Spleen (tissue), 7 donors: ENCODE results near the gene TMEM267.

Source experiments
- POLR2A ChIP-seq, 3 donors: fragments of 450-650 bp; IDR thresholded peaks; one replicate each; pipeline ENCODE4 v1.5.1; 2017; ENCODE audit warnings: antibody characterized with exemption in 3 of 3, mild to moderate bottlenecking in 1 of 3
- POLR2AphosphoS5 ChIP-seq, 3 donors: sonication (generic); formaldehyde crosslinking; IDR thresholded peaks; one replicate each; pipeline ENCODE4 v1.5.1; 2017; ENCODE audit warnings: antibody characterized with exemption in 3 of 3
- TF ChIP-seq, protein P1 (sequence below), 11 experiments: fragments of 200-600 bp in 7 of 11; fragments of 450-650 bp in 4 of 11; sonication (generic) in 4 of 11; IDR thresholded peaks in 8 of 11; conservative IDR thresholded peaks in 3 of 11; 1 replicate in 7 of 11; 2 replicates in 4 of 11; pipeline versions ENCODE4 v1.4.0 to v1.8.0; 2016 to 2021; ENCODE audit warnings: antibody characterized with exemption in 11 of 11, inconsistent platforms in 4 of 11, mild to moderate bottlenecking in 1 of 11
- donor health status: DM: no; HTN: no; CAD: no; lungs with moderate emphysema.
- donor health status: DM: no; HTN: no; CAD: no.
- donor health status: DM: no; HTN: no; CAD: no.

DNA sequence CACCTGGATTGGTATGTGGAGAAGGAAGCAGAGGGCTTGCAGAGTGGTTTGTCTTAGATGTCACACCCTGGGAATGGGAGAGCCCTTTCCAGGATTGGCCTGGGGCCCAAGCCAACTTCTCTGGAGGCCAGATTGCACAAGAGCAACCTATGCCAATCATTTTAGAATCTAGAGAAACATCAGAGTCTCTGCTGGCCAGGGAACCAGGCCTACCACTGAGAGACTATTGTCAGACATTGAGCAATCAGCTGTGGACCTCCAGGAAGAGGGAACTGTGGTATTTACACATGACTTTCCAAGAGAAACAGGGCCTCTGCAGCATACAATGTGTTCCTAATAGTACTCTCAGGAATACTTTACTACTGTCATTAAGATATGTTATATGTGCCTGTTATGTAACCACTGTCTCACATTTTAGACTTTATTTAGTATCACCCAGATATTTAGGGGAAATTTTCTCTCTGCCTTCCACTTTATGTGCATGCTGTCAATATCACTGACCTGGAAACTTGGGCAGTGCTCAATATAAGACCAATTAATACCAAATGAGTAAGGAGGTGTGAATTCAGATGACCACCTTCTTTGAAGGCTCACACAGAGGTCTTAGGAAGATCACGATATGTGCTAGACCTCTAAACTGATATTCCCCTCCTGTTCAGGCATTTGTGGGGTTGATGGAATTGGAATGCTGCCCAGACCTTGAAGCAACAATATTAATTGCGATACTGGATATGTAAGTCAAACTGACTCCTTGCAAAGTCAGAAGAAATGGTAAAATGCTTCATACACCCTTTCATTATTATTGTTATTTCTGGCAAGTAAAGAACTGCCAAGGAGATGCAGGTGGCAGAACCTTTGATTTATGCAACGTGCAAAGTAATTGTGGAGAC, 50.9 kb downstream of the TMEM267 start:
- TF ChIP-seq POLR2A (IDR thresholded peaks at IDR 0.05): no peak
- no peak for TF ChIP-seq POLR2AphosphoS5 (IDR thresholded peaks at IDR 0.05)
- TF ChIP-seq, protein P1, sequence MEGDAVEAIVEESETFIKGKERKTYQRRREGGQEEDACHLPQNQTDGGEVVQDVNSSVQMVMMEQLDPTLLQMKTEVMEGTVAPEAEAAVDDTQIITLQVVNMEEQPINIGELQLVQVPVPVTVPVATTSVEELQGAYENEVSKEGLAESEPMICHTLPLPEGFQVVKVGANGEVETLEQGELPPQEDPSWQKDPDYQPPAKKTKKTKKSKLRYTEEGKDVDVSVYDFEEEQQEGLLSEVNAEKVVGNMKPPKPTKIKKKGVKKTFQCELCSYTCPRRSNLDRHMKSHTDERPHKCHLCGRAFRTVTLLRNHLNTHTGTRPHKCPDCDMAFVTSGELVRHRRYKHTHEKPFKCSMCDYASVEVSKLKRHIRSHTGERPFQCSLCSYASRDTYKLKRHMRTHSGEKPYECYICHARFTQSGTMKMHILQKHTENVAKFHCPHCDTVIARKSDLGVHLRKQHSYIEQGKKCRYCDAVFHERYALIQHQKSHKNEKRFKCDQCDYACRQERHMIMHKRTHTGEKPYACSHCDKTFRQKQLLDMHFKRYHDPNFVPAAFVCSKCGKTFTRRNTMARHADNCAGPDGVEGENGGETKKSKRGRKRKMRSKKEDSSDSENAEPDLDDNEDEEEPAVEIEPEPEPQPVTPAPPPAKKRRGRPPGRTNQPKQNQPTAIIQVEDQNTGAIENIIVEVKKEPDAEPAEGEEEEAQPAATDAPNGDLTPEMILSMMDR (IDR thresholded peaks at IDR 0.05 in 8 of 11, conservative IDR thresholded peaks at IDR 0.05 in 3 of 11): no peak
